Activated CD4-positive, alpha-beta memory T cell treated with anti-CD3 and anti-CD28 coated beads, Interleukin-2, amount 10 ng/mL, durations not matched to agents 7 days and 5 days (primary cell): ENCODE measurements around the gene GPC6. TPM values are rescaled to one million over a fixed set of nuclear protein-coding genes. Genes with fewer than 3 reads are reported as not detected.

Source experiments
- CTCF ChIA-PET: fragments of 350-600 bp; sonication (Branson Sonifier 250); formaldehyde crosslinking; loops from one replicate; lab custom pipeline; 2021; ENCODE audit warnings: antibody characterized with exemption, inconsistent platforms; lab: Charles Lee
- POLR2A ChIA-PET: fragments of 350-600 bp; sonication (Branson Sonifier 250); formaldehyde crosslinking; loops from one replicate; lab custom pipeline; 2021; ENCODE audit warnings: antibody characterized with exemption; lab: Charles Lee
- DNase-seq: peaks from one replicate; pipeline ENCODE4 v3.0.0-alpha.2; 2020
- H3K27ac Mint-ChIP-seq: one replicate; pipeline ENCODE4 v1.8.0; 2021; ENCODE audit warnings: mild to moderate bottlenecking, mixed read lengths
- H3K27me3 Mint-ChIP-seq: one replicate; pipeline ENCODE4 v1.8.0; 2021; ENCODE audit warnings: mixed read lengths
- H3K36me3 Mint-ChIP-seq: one replicate; pipeline ENCODE4 v1.8.0; 2021; ENCODE audit warnings: low read depth, mixed read lengths
- H3K4me1 Mint-ChIP-seq: one replicate; pipeline ENCODE4 v1.8.0; 2021; ENCODE audit warnings: mixed read lengths
- H3K4me3 Mint-ChIP-seq: one replicate; pipeline ENCODE4 v1.8.0; 2021; ENCODE audit warnings: mild to moderate bottlenecking, mixed read lengths
- H3K9me3 Mint-ChIP-seq: one replicate; pipeline ENCODE4 v1.8.0; 2021; ENCODE audit warnings: mixed read lengths
- total RNA-seq, 2 experiments: library from RNA; stranded (reverse); gene quantifications; one replicate each; pipeline ENCODE4 v1.2.3, GENCODE V29; 2021

The GPC6 gene
- total RNA-seq, 2 experiments from 2014 or later: not detected

GRCh38 chr13:93955904-93956303 lies 729.3 kb downstream of the GPC6 start:
- H3K27ac Mint-ChIP-seq: no peak overlapping the region
- no peak for DNase-seq
- POLR2A ChIA-PET: no interaction called here
- H3K27me3 Mint-ChIP-seq: no peaks in the 10 kb centered on the region
- no peak overlapping the region for H3K4me3 Mint-ChIP-seq
- CTCF ChIA-PET: no interaction called here
- peaks cover 3% of the 10 kb centered on the region for H3K9me3 Mint-ChIP-seq
- no peaks in the 10 kb centered on the region for H3K4me1 Mint-ChIP-seq
- no peaks in the 10 kb centered on the region for H3K36me3 Mint-ChIP-seq

- ChIA-PET CTCF (no interaction called here), POLR2A (no interaction called here)
- no peaks in the 10 kb centered on the region for H3K27me3 Mint-ChIP-seq
- H3K9me3 Mint-ChIP-seq: peaks cover 3% of the 10 kb centered on the region
- no peak overlapping the region for H3K4me3 Mint-ChIP-seq
- no peaks in the 10 kb centered on the region for H3K36me3 Mint-ChIP-seq
- no peak overlapping the region for H3K27ac Mint-ChIP-seq
- no peak for DNase-seq
- no peaks in the 10 kb centered on the region for H3K4me1 Mint-ChIP-seq
These were observed 729.8 kb downstream of the GPC6 start for GRCh38 chr13:93956426-93956825.

GRCh38 chr13:93957371-93957770 lies 730.8 kb downstream of the GPC6 start:
- Mint-ChIP-seq H3K4me1 (no peaks in the 10 kb centered on the region), H3K9me3 (peaks cover 3% of the 10 kb centered on the region), H3K4me3 (no peak overlapping the region), H3K27me3 (no peaks in the 10 kb centered on the region), H3K27ac (no peak overlapping the region), H3K36me3 (no peaks in the 10 kb centered on the region)
- DNase-seq: no peak
- ChIA-PET CTCF (no interaction called here), POLR2A (no interaction called here)

- no peaks in the 10 kb centered on the region for H3K4me1 Mint-ChIP-seq
These were observed 733.4 kb downstream of the GPC6 start for GRCh38 chr13:93959796-93960533.

GRCh38 chr13:93963266-93964145 lies 736.9 kb downstream of the GPC6 start:
- no peak overlapping the region for H3K27ac Mint-ChIP-seq
- no peaks in the 10 kb centered on the region for H3K36me3 Mint-ChIP-seq
- H3K27me3 Mint-ChIP-seq: no peaks in the 10 kb centered on the region
- CTCF ChIA-PET: no interaction called here
- no peaks in the 10 kb centered on the region for H3K4me1 Mint-ChIP-seq
- DNase-seq: no peak
- H3K9me3 Mint-ChIP-seq: peaks cover 3% of the 10 kb centered on the region
- POLR2A ChIA-PET: no interaction called here
- no peak overlapping the region for H3K4me3 Mint-ChIP-seq

More at GRCh38 chr13:93959796-93960533, 733.4 kb downstream of the GPC6 start:
- ChIA-PET POLR2A (no interaction called here), CTCF (no interaction called here)
- Mint-ChIP-seq H3K27me3 (no peaks in the 10 kb centered on the region), H3K4me3 (no peak overlapping the region), H3K36me3 (no peaks in the 10 kb centered on the region), H3K27ac (no peak overlapping the region), H3K9me3 (peaks cover 3% of the 10 kb centered on the region)
- DNase-seq: no peak

GRCh38 chr13:93964146-93964512 lies 737.5 kb downstream of the GPC6 start:
- ChIA-PET CTCF (no interaction called here), POLR2A (no interaction called here)
- Mint-ChIP-seq H3K9me3 (peaks cover 3% of the 10 kb centered on the region), H3K27ac (no peak overlapping the region), H3K4me1 (no peaks in the 10 kb centered on the region), H3K27me3 (no peaks in the 10 kb centered on the region), H3K4me3 (no peak overlapping the region), H3K36me3 (no peaks in the 10 kb centered on the region)
- no peak for DNase-seq

- no peak for DNase-seq
- CTCF ChIA-PET: no interaction called here
- H3K4me1 Mint-ChIP-seq: no peaks in the 10 kb centered on the region
- H3K27ac Mint-ChIP-seq: no peak overlapping the region
- POLR2A ChIA-PET: no interaction called here
- no peaks in the 10 kb centered on the region for H3K9me3 Mint-ChIP-seq
- H3K27me3 Mint-ChIP-seq: no peaks in the 10 kb centered on the region
- H3K36me3 Mint-ChIP-seq: no peaks in the 10 kb centered on the region
- H3K4me3 Mint-ChIP-seq: no peak overlapping the region
These were observed 739.0 kb downstream of the GPC6 start for GRCh38 chr13:93965587-93965986.

GRCh38 chr13:93966267-93966936 lies 739.8 kb downstream of the GPC6 start:
- no peak overlapping the region for H3K27ac Mint-ChIP-seq
- no peaks in the 10 kb centered on the region for H3K9me3 Mint-ChIP-seq
- POLR2A ChIA-PET: no interaction called here
- CTCF ChIA-PET: no interaction called here
- no peaks in the 10 kb centered on the region for H3K36me3 Mint-ChIP-seq
- H3K4me3 Mint-ChIP-seq: no peak overlapping the region
- no peak for DNase-seq
- no peaks in the 10 kb centered on the region for H3K4me1 Mint-ChIP-seq
- no peaks in the 10 kb centered on the region for H3K27me3 Mint-ChIP-seq

GRCh38 chr13:93967286-93967685 lies 740.7 kb downstream of the GPC6 start:
- H3K27me3 Mint-ChIP-seq: no peaks in the 10 kb centered on the region
- ChIA-PET POLR2A (no interaction called here), CTCF (no interaction called here)
- no peak overlapping the region for H3K4me3 Mint-ChIP-seq
- no peaks in the 10 kb centered on the region for H3K36me3 Mint-ChIP-seq
- H3K9me3 Mint-ChIP-seq: no peaks in the 10 kb centered on the region
- H3K27ac Mint-ChIP-seq: no peak overlapping the region
- H3K4me1 Mint-ChIP-seq: no peaks in the 10 kb centered on the region
- no peak for DNase-seq

- no peaks in the 10 kb centered on the region for H3K9me3 Mint-ChIP-seq
- H3K27ac Mint-ChIP-seq: no peak overlapping the region
- no peak overlapping the region for H3K4me3 Mint-ChIP-seq
- no peaks in the 10 kb centered on the region for H3K36me3 Mint-ChIP-seq
- H3K27me3 Mint-ChIP-seq: no peaks in the 10 kb centered on the region
- DNase-seq: no peak
- no peaks in the 10 kb centered on the region for H3K4me1 Mint-ChIP-seq
- ChIA-PET POLR2A (no interaction called here), CTCF (no interaction called here)
These were observed 748.6 kb downstream of the GPC6 start for GRCh38 chr13:93975242-93975641.

GRCh38 chr13:93976528-93976927 lies 749.9 kb downstream of the GPC6 start:
- no peak for DNase-seq
- Mint-ChIP-seq H3K4me3 (no peak overlapping the region), H3K27ac (no peak overlapping the region), H3K9me3 (no peaks in the 10 kb centered on the region), H3K27me3 (no peaks in the 10 kb centered on the region), H3K4me1 (no peaks in the 10 kb centered on the region), H3K36me3 (no peaks in the 10 kb centered on the region)
- ChIA-PET CTCF (no interaction called here), POLR2A (no interaction called here)

GRCh38 chr13:93977986-93978385 lies 751.4 kb downstream of the GPC6 start:
- CTCF ChIA-PET: no interaction called here
- no peak for DNase-seq

GRCh38 chr13:93981426-93981977 lies 754.9 kb downstream of the GPC6 start:
- H3K27me3 Mint-ChIP-seq: no peaks in the 10 kb centered on the region
- no peak overlapping the region for H3K27ac Mint-ChIP-seq
- H3K36me3 Mint-ChIP-seq: no peaks in the 10 kb centered on the region
- H3K4me1 Mint-ChIP-seq: no peaks in the 10 kb centered on the region
- H3K4me3 Mint-ChIP-seq: no peak overlapping the region
- ChIA-PET CTCF (no interaction called here), POLR2A (no interaction called here)
- no peaks in the 10 kb centered on the region for H3K9me3 Mint-ChIP-seq
- no peak for DNase-seq

More at GRCh38 chr13:93977986-93978385, 751.4 kb downstream of the GPC6 start:
- no peaks in the 10 kb centered on the region for H3K4me1 Mint-ChIP-seq
- no peak overlapping the region for H3K4me3 Mint-ChIP-seq
- H3K27ac Mint-ChIP-seq: no peak overlapping the region
- H3K36me3 Mint-ChIP-seq: no peaks in the 10 kb centered on the region
- POLR2A ChIA-PET: no interaction called here
- H3K9me3 Mint-ChIP-seq: no peaks in the 10 kb centered on the region
- H3K27me3 Mint-ChIP-seq: no peaks in the 10 kb centered on the region
